ENCODE results near the gene SLC45A1.

DNA sequence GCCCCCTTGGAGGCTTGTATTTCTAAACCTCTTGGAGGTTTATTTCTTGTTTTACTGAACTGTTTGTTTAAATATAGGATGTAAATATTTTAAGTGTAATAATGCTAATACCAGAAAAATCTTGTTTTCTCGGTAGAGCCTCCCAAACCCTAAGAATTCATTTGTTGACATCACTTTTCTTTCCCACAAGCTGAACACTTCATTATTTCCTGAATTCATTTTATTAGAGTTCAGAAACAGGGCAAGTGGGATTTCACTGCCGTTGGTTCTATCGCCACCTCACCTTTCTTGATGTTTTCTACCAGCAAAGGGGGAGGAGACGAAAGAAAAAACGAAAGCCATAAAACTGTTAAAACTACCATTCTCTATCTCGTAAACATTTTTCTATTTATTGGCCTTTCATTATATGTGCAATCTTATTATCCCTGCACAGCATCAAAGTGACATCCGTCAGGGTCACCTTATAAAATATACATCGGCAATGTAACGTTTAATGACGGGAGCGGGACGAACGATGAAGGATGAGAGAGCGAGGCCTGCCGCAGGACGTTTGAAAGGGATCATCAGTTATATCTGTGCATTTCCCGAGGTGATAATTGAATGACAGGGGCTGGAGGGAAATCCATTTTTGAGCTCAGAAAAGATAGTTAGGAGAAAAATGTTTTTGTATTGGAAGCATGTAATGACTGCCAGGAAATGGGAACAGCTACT, 59.5 kb downstream of the SLC45A1 start:
- TF ChIP-seq CTCF (IDR thresholded peaks at IDR 0.05): no peak
- TF ChIP-seq POLR2A (IDR thresholded peaks at IDR 0.05): no peak
- TF ChIP-seq EP300 (IDR thresholded peaks at IDR 0.05): no peak
